ENCODE results near the gene CYP2B6. TPM values are rescaled to one million over a fixed set of nuclear protein-coding genes. Genes with fewer than 3 reads are reported as not detected.
"Not testable (repeated sequence)": the region's sequence is repeated elsewhere in the genome, so short reads cannot be mapped to it uniquely, and the experiment has no call there.

Gene CYP2B6
- polyA plus RNA-seq, 3 donors = not detected

- no peak overlapping the region for H3K27ac Mint-ChIP-seq
- WGBS (ENCODE audit: insufficient coverage) = 96% methylated on average over 4 of the region's 4 CpGs
These were observed 14.4 kb upstream of the CYP2B6 start for GRCh38 chr19:40976724-40977123.

GRCh38 chr19:40979759-40980158 is 11.3 kb upstream of the CYP2B6 start:
- peaks cover 14 to 21% (median 19%) of the 10 kb centered on the region in 3 donors for H3K27me3 Mint-ChIP-seq (ENCODE audit: low read depth in 3 of 3)
- H3K36me3 Mint-ChIP-seq; H3K9me3 ChIP-seq (replicated peaks in 1 of 2; ENCODE audit: control insufficient read depth in 1 of 2, insufficient read depth in 1 of 2, low read length in 2 of 2); H3K79me2 ChIP-seq (ENCODE audit: insufficient read depth, low read length); H3K4me3 ChIP-seq (replicated peaks in 1 of 3; ENCODE audit: low read depth in 2 of 3, low read length in 3 of 3); H3K4me1 Mint-ChIP-seq; H3K27ac ChIP-seq (ENCODE audit: low read depth in 1 of 2, low read length in 2 of 2); H4K20me1 ChIP-seq (ENCODE audit: insufficient read depth, low read length); DNase-seq; H3K4me1 ChIP-seq (ENCODE audit: control insufficient read depth in 1 of 2, insufficient read depth in 2 of 2, low read length in 2 of 2); H3K27me3 ChIP-seq (ENCODE audit: control insufficient read depth in 2 of 2, insufficient read depth in 2 of 2, low read length in 2 of 2); H2AFZ ChIP-seq (ENCODE audit: insufficient read depth, low read depth, low read length, poor library complexity, severe bottlenecking); H3K27ac Mint-ChIP-seq; H3K36me3 ChIP-seq (replicated peaks in 1 of 2; ENCODE audit: control insufficient read depth in 1 of 2, insufficient read depth in 2 of 2, low read length in 2 of 2); H3K4me2 ChIP-seq (replicated peaks; ENCODE audit: extremely low read depth, low read length, poor library complexity, severe bottlenecking); H3K4me3 Mint-ChIP-seq; H3K9me3 Mint-ChIP-seq; H3K9ac ChIP-seq (ENCODE audit: insufficient read depth, low read length, poor library complexity, severe bottlenecking); intact Hi-C loops (cut with micrococcal nuclease): not testable (repeated sequence)
- 86% methylated on average over 1 of the region's 4 CpGs for WGBS (ENCODE audit: insufficient coverage)

More at GRCh38 chr19:40976724-40977123, 14.4 kb upstream of the CYP2B6 start:
- Histone ChIP-seq H3K4me3 (replicated peaks in 1 of 3; ENCODE audit: low read depth in 2 of 3, low read length in 3 of 3) (no peak overlapping the region), H3K9me3 (replicated peaks in 1 of 2; ENCODE audit: control insufficient read depth in 1 of 2, insufficient read depth in 1 of 2, low read length in 2 of 2) (no peaks in the 10 kb centered on the region), H3K4me2 (replicated peaks; ENCODE audit: extremely low read depth, low read length, poor library complexity, severe bottlenecking) (no peak overlapping the region), H4K20me1 (ENCODE audit: insufficient read depth, low read length) (no peaks in the 10 kb centered on the region), H3K9ac (ENCODE audit: insufficient read depth, low read length, poor library complexity, severe bottlenecking) (no peak overlapping the region), H3K27ac (ENCODE audit: low read depth in 1 of 2, low read length in 2 of 2) (no peak overlapping the region), H3K4me1 (ENCODE audit: control insufficient read depth in 1 of 2, insufficient read depth in 2 of 2, low read length in 2 of 2) (no peaks in the 10 kb centered on the region), H3K79me2 (ENCODE audit: insufficient read depth, low read length) (no peaks in the 10 kb centered on the region), H2AFZ (ENCODE audit: insufficient read depth, low read depth, low read length, poor library complexity, severe bottlenecking) (no peak overlapping the region), H3K36me3 (replicated peaks in 1 of 2; ENCODE audit: control insufficient read depth in 1 of 2, insufficient read depth in 2 of 2, low read length in 2 of 2) (no peaks in the 10 kb centered on the region), H3K27me3 (ENCODE audit: control insufficient read depth in 2 of 2, insufficient read depth in 2 of 2, low read length in 2 of 2) (no peaks in the 10 kb centered on the region)
- Mint-ChIP-seq H3K27me3 (ENCODE audit: low read depth in 3 of 3) (peaks cover 14 to 18% (median 17%) of the 10 kb centered on the region in 3 donors), H3K4me3 (no peak overlapping the region), H3K36me3 (no peaks in the 10 kb centered on the region), H3K4me1 (no peaks in the 10 kb centered on the region), H3K9me3 (peaks cover 0 to 6% (median 0%) of the 10 kb centered on the region in 7 donors)
- intact Hi-C loops (cut with micrococcal nuclease) = no loop called here
- TF ChIP-seq CTCF (IDR thresholded peaks at IDR 0.05) = no peak
- no peak for DNase-seq

- H3K9me3 ChIP-seq (replicated peaks in 1 of 2; ENCODE audit: control insufficient read depth in 1 of 2, insufficient read depth in 1 of 2, low read length in 2 of 2); DNase-seq; H3K9me3 Mint-ChIP-seq; H3K9ac ChIP-seq (ENCODE audit: insufficient read depth, low read length, poor library complexity, severe bottlenecking); H3K27ac Mint-ChIP-seq; H3K4me1 Mint-ChIP-seq; H3K4me1 ChIP-seq (ENCODE audit: control insufficient read depth in 1 of 2, insufficient read depth in 2 of 2, low read length in 2 of 2); H3K4me2 ChIP-seq (replicated peaks; ENCODE audit: extremely low read depth, low read length, poor library complexity, severe bottlenecking); H3K79me2 ChIP-seq (ENCODE audit: insufficient read depth, low read length); H3K4me3 ChIP-seq (replicated peaks in 1 of 3; ENCODE audit: low read depth in 2 of 3, low read length in 3 of 3); H4K20me1 ChIP-seq (ENCODE audit: insufficient read depth, low read length); intact Hi-C loops (cut with micrococcal nuclease); H3K36me3 Mint-ChIP-seq; H3K4me3 Mint-ChIP-seq; H3K27ac ChIP-seq (ENCODE audit: low read depth in 1 of 2, low read length in 2 of 2); H3K27me3 ChIP-seq (ENCODE audit: control insufficient read depth in 2 of 2, insufficient read depth in 2 of 2, low read length in 2 of 2); H3K36me3 ChIP-seq (replicated peaks in 1 of 2; ENCODE audit: control insufficient read depth in 1 of 2, insufficient read depth in 2 of 2, low read length in 2 of 2); H2AFZ ChIP-seq (ENCODE audit: insufficient read depth, low read depth, low read length, poor library complexity, severe bottlenecking): not testable (repeated sequence)
- 18% methylated on average over 2 of the region's 2 CpGs for WGBS (ENCODE audit: insufficient coverage)
- peaks cover 11 to 21% (median 17%) of the 10 kb centered on the region in 3 donors for H3K27me3 Mint-ChIP-seq (ENCODE audit: low read depth in 3 of 3)
These were observed 10.2 kb upstream of the CYP2B6 start for GRCh38 chr19:40980743-40981442.
